IMR-90 (cell line): ENCODE results near the gene TSPAN4.

Experiments
- BHLHE40 ChIP-seq: fragments of 150-350 bp; IDR thresholded peaks from 2 replicates; pipeline ENCODE4 v1.6.1; 2016; ENCODE audit warnings: mild to moderate bottlenecking, low read depth, low read length
- CEBPB ChIP-seq: IDR thresholded peaks from 2 replicates; pipeline ENCODE4 v1.6.1; 2012; ENCODE audit warnings: low read depth, low read length, improper control_type of control experiment
- CHD1 ChIP-seq: IDR thresholded peaks from 2 replicates; pipeline ENCODE4 v1.6.1; 2012; ENCODE audit warnings: low read depth, low read length, improper control_type of control experiment
- ELK1 ChIP-seq: fragments of 150-350 bp; IDR thresholded peaks from 2 replicates; pipeline ENCODE4 v1.6.1; 2016; ENCODE audit warnings: low read depth, mild to moderate bottlenecking, low read length, moderate library complexity, borderline replicate concordance
- MAFK ChIP-seq: IDR thresholded peaks from 2 replicates; pipeline ENCODE4 v1.6.1; 2012; ENCODE audit warnings: low read depth, low read length, improper control_type of control experiment
- MAZ ChIP-seq: IDR thresholded peaks from 2 replicates; pipeline ENCODE4 v1.6.1; 2012; ENCODE audit warnings: low read depth, mild to moderate bottlenecking, low read length, improper control_type of control experiment, moderate library complexity, borderline replicate concordance
- NFE2L2 ChIP-seq: fragments of 150-350 bp; IDR thresholded peaks from 2 replicates; pipeline ENCODE4 v1.6.1; 2016; ENCODE audit warnings: low read depth, mild to moderate bottlenecking, low read length
- POLR2A ChIP-seq: IDR thresholded peaks from 2 replicates; pipeline ENCODE4 v1.6.1; 2012; ENCODE audit warnings: mild to moderate bottlenecking, low read depth, low read length
- RAD21 ChIP-seq: IDR thresholded peaks from 2 replicates; pipeline ENCODE4 v1.6.1; 2012; ENCODE audit warnings: low read length, improper control_type of control experiment
- RCOR1 ChIP-seq: IDR thresholded peaks from 2 replicates; pipeline ENCODE4 v1.6.1; 2012; ENCODE audit warnings: mild to moderate bottlenecking, low read length, improper control_type of control experiment; ENCODE audit not compliant: insufficient replicate concordance
- SMC3 ChIP-seq: fragments of 150-350 bp; IDR thresholded peaks from 2 replicates; pipeline ENCODE4 v1.6.1; 2016; ENCODE audit warnings: low read depth, mild to moderate bottlenecking, antibody characterized with exemption, low read length, moderate library complexity
- TF ChIP-seq, protein P1 (sequence below): conservative IDR thresholded peaks from 2 replicates; pipeline ENCODE4 v1.5.1; 2012; ENCODE audit warnings: mild to moderate bottlenecking, low read depth, low read length, improper control_type of control experiment
- TF ChIP-seq, protein P2 (sequence below): fragments of 150-350 bp; IDR thresholded peaks from 2 replicates; pipeline ENCODE4 v1.6.1; 2017; ENCODE audit warnings: mild to moderate bottlenecking, antibody characterized with exemption, low read length, low read depth

DNA sequence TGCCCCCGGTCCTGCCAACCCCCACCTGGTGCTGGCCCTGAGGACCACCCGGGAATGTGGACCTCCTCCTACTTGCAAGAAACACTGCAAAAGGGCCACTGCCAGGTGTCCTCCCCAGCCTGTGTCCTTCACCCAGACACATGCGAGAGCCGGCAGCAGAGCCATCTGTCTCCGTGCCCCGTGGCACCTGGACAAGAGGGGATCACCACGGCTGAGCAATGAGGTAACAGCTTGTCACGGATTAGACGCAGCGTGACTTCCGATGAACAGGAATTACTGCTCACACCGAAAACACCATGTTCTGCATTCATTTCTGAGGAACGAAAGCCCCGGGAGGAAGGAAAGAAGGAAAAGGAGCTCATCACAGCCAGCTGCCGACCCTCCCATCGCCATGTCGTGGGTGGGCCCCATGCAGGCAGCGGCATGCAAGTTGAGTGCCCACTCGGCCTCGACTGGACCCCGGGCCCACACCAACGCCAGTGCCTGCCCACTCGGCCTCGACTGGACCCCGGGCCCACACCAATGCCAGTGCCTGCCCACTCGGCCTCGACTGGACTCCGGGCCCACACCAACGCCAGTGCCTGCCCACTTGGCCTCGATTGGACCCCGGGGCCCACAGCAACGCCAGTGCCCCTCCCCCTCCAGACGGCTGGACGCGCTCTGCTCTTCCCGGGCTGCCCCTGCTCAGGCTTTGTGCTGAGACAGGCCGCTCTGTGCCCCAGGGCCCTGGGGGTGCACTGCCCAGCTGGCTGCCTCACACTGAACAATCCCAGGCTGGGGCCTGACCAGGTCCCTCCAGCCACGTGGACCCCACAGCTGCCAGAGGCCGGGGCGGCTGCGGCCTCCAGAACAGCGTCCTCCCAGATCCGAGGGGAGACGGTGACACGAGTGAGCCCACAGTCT lies 45.9 kb downstream of the TSPAN4 start:
- TF ChIP-seq, protein P1, sequence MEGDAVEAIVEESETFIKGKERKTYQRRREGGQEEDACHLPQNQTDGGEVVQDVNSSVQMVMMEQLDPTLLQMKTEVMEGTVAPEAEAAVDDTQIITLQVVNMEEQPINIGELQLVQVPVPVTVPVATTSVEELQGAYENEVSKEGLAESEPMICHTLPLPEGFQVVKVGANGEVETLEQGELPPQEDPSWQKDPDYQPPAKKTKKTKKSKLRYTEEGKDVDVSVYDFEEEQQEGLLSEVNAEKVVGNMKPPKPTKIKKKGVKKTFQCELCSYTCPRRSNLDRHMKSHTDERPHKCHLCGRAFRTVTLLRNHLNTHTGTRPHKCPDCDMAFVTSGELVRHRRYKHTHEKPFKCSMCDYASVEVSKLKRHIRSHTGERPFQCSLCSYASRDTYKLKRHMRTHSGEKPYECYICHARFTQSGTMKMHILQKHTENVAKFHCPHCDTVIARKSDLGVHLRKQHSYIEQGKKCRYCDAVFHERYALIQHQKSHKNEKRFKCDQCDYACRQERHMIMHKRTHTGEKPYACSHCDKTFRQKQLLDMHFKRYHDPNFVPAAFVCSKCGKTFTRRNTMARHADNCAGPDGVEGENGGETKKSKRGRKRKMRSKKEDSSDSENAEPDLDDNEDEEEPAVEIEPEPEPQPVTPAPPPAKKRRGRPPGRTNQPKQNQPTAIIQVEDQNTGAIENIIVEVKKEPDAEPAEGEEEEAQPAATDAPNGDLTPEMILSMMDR, result no peak
- TF ChIP-seq POLR2A (no peak), MAFK (no peak), ELK1 (no peak), RAD21 (no peak), RCOR1 (no peak), NFE2L2 (no peak), CEBPB (no peak), BHLHE40 (no peak), MAZ (no peak), CHD1 (no peak), SMC3 (no peak)
- TF ChIP-seq, protein P2, sequence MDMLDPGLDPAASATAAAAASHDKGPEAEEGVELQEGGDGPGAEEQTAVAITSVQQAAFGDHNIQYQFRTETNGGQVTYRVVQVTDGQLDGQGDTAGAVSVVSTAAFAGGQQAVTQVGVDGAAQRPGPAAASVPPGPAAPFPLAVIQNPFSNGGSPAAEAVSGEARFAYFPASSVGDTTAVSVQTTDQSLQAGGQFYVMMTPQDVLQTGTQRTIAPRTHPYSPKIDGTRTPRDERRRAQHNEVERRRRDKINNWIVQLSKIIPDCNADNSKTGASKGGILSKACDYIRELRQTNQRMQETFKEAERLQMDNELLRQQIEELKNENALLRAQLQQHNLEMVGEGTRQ, result no peak
